ENCODE results near the gene CTNND2.
"Not testable (repeated sequence)": the region's sequence is repeated elsewhere in the genome, so short reads cannot be mapped to it uniquely, and the experiment has no call there.

GRCh38 chr5:11004523-11004922, 899.7 kb downstream of the CTNND2 start:
- TF ChIP-seq CTCF (IDR thresholded peaks at IDR 0.05; ENCODE audit: low read depth, low read length, missing input control); REST (IDR thresholded peaks at IDR 0.05); TAF1 (conservative IDR thresholded peaks at IDR 0.05); RAD21 (IDR thresholded peaks at IDR 0.05); FOXA1 (IDR thresholded peaks at IDR 0.05); JUND (IDR thresholded peaks at IDR 0.05): not testable (repeated sequence)
